Chondrocyte (in vitro differentiated cells): ENCODE data around the gene MUC2. TPM values are rescaled to one million over a fixed set of nuclear protein-coding genes. Genes with fewer than 3 reads are reported as not detected.

Experiments
- DNase-seq: peaks from one replicate; pipeline ENCODE4 v3.0.0; 2021; ENCODE audit warnings: mixed read lengths, low spot score
- H3K27ac Mint-ChIP-seq: one replicate; pipeline ENCODE4 v1.8.0; 2021; ENCODE audit warnings: mild to moderate bottlenecking, moderate library complexity, mixed read lengths; ENCODE audit not compliant: unreplicated experiment
- H3K27me3 Mint-ChIP-seq: 2 replicates; pipeline ENCODE4 v1.8.0; 2021; ENCODE audit warnings: low read depth, mixed read lengths
- H3K36me3 Mint-ChIP-seq: 2 replicates; pipeline ENCODE4 v1.8.0; 2021; ENCODE audit warnings: low read depth, mixed read lengths
- H3K4me1 Mint-ChIP-seq: 2 replicates; pipeline ENCODE4 v1.8.0; 2021; ENCODE audit warnings: low read depth, mild to moderate bottlenecking, mixed read lengths
- H3K4me3 Mint-ChIP-seq: one replicate; pipeline ENCODE4 v1.8.0; 2021; ENCODE audit warnings: mild to moderate bottlenecking, moderate library complexity, mixed read lengths; ENCODE audit not compliant: unreplicated experiment
- H3K9me3 Mint-ChIP-seq: 2 replicates; pipeline ENCODE4 v1.8.0; 2021; ENCODE audit warnings: low read depth, mixed read lengths
- CTCF ChIP-seq: fragments of 200-600 bp; sonication (generic); IDR thresholded peaks from 2 replicates; pipeline ENCODE4 v1.5.0; 2021; ENCODE audit warnings: antibody characterized with exemption, mild to moderate bottlenecking, moderate library complexity
- total RNA-seq: library from RNA; stranded (reverse); gene quantifications from 3 replicates; pipeline ENCODE4 v1.2.1, GENCODE V29; 2021

Gene MUC2
- total RNA-seq, 1 donor from 2014 or later, result not detected

DNA sequence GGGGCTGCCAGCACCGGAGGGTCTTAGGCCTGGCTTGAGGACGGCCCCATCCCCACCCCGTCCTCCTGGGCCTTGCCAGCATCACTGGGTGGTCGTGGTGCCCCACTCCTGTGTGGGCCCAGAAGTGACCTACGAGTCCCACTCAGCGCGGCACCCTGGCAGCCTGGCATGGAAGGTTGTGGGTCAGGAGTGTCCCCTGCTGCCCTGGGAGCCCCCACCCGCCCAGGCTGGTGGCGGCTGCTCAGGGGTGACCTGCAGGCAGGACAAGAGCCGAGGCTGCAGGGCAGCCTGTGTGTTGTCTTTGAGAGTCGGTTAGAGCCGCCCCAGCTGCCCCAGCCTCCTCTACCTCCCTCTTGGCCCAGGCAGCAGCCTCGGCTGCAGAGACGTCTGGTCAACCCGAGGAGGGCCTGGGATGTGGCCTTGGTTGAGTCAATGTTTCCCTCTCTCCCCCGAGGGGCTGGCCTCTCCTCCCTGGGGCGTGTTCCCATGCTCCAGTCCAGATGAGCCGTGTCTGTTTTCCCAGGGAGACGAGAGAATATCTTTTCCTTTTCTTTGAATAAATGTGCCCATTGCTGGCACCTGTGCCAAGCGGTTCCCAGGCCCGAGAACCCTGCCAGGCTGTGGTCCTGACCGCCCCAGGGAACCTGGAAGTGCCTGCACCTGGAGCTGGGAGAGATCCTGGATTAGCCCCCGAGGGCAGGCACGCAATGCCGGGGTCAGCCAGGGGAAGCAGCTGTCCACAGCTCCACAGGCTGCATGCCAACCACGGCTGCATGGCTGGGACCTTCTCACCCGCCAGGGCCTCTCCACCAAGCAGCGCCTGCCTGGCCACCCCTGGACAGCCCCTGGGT lies 47.4 kb downstream of the MUC2 start:
- Mint-ChIP-seq H3K27ac (no peak overlapping the region), H3K4me3 (no peak overlapping the region), H3K36me3 (peaks cover 3% of the 10 kb centered on the region)

GRCh38 chr11:1122664-1123002 lies 48.0 kb downstream of the MUC2 start:
- H3K9me3 Mint-ChIP-seq, result peaks cover 8% of the 10 kb centered on the region
- peaks cover 37% of the 10 kb centered on the region for H3K27me3 Mint-ChIP-seq
- H3K27ac Mint-ChIP-seq, result no peak overlapping the region
- peaks cover 3% of the 10 kb centered on the region for H3K36me3 Mint-ChIP-seq
- no peak for DNase-seq
- no peak overlapping the region for H3K4me3 Mint-ChIP-seq
- no peak for TF ChIP-seq CTCF
- H3K4me1 Mint-ChIP-seq, result no peaks in the 10 kb centered on the region

More for the DNA sequence above, 47.4 kb downstream of the MUC2 start:
- Mint-ChIP-seq H3K27me3 (peaks cover 36% of the 10 kb centered on the region), H3K4me1 (no peaks in the 10 kb centered on the region), H3K9me3 (peaks cover 8% of the 10 kb centered on the region)
- no peak for DNase-seq
- TF ChIP-seq CTCF, result no peak

DNA sequence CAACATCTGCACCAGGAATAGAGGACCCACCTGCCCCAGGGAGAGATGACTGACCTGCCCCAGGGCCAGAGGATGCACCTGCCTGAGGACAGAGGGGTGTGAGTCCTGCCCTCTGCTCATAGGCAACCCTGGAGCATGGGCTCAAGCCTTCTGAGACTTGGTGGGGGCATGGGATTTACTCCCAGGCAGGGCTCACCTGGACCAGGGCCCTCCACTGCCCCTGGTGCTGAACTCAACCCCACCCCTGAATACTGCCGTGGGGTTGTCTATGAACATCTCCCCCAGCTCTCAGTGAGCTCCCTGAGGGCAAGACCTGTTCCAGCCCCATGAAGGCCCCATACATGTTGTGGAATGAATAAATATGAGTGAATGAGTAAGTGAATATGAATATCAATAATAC lies 49.3 kb downstream of the MUC2 start:
- Mint-ChIP-seq H3K36me3 (peaks cover 3% of the 10 kb centered on the region), H3K27me3 (peaks cover 38% of the 10 kb centered on the region), H3K4me3 (no peak overlapping the region), H3K27ac (no peak overlapping the region), H3K9me3 (peaks cover 8% of the 10 kb centered on the region), H3K4me1 (no peaks in the 10 kb centered on the region)
- no peak for TF ChIP-seq CTCF
- DNase-seq, result peak; percentile 41

Other genes starting within 250 kb of the MUC2 start
- 0.57 to 5.0 TPM (median 1.4 TPM) in 3 replicates for gene CRACR2B, start 247.0 kb upstream of the MUC2 start, total RNA-seq
- gene CD151, start 241.9 kb upstream of the MUC2 start, total RNA-seq, result 460 to 558 TPM (median 549 TPM) in 3 replicates
- gene POLR2L, start 232.3 kb upstream of the MUC2 start, total RNA-seq, result 139 to 173 TPM (median 142 TPM) in 3 replicates
- 62.3 to 115 TPM (median 69.2 TPM) in 3 replicates for gene TSPAN4, start 232.0 kb upstream of the MUC2 start, total RNA-seq
- gene CHID1, start 164.1 kb upstream of the MUC2 start, total RNA-seq, result 87.6 to 115 TPM (median 90.3 TPM) in 3 replicates
- gene AP2A2, start 149.0 kb upstream of the MUC2 start, total RNA-seq, result 62.0 to 72.0 TPM (median 69.7 TPM) in 3 replicates
- gene MUC6, start 38.2 kb upstream of the MUC2 start, total RNA-seq, result not detected in 3 replicates
- gene MUC5AC, start 83.1 kb downstream of the MUC2 start, total RNA-seq, result not detected in 3 replicates
- gene MUC5B, start 148.2 kb downstream of the MUC2 start, total RNA-seq, result not detected in 3 replicates
- gene TOLLIP, start 234.8 kb downstream of the MUC2 start, total RNA-seq, result 54.9 to 60.9 TPM (median 58.4 TPM) in 3 replicates